Smooth muscle cell (in vitro differentiated cells): ENCODE measurements around the gene ADARB2. TPM values are rescaled to one million over a fixed set of nuclear protein-coding genes. Genes with fewer than 3 reads are reported as not detected.

Experiments
- DNase-seq: peaks from one replicate; lab custom pipeline; 2025; ENCODE audit not compliant: unreplicated experiment; lab: John Stamatoyannopoulos, UW
- H2AFZ ChIP-seq: fragments of 200-600 bp; sonication (generic); 2 replicates; pipeline ENCODE4 v1.6.0; 2016; ENCODE audit warnings: antibody characterized with exemption, low read depth, mild to moderate bottlenecking
- H3F3A ChIP-seq: fragments of 200-600 bp; sonication (generic); 2 replicates; pipeline ENCODE4 v1.6.0; 2017; ENCODE audit warnings: antibody characterized with exemption, low read depth
- H3K27ac ChIP-seq: fragments of 200-600 bp; sonication (generic); 2 replicates; pipeline ENCODE4 v1.5.1; 2016; ENCODE audit warnings: low read depth, mild to moderate bottlenecking
- H3K27me3 ChIP-seq: fragments of 200-600 bp; sonication (generic); 2 replicates; pipeline ENCODE4 v1.6.1; 2016; ENCODE audit warnings: low read depth, mild to moderate bottlenecking
- H3K36me3 ChIP-seq: fragments of 200-600 bp; sonication (generic); 2 replicates; pipeline ENCODE4 v1.5.1; 2016; ENCODE audit warnings: low read depth
- H3K4me1 ChIP-seq: fragments of 200-600 bp; sonication (generic); 2 replicates; pipeline ENCODE4 v1.5.1; 2016; ENCODE audit warnings: low read depth
- H3K4me2 ChIP-seq: fragments of 200-600 bp; sonication (generic); 2 replicates; pipeline ENCODE4 v1.6.0; 2016; ENCODE audit warnings: mild to moderate bottlenecking
- H3K4me3 ChIP-seq: fragments of 200-600 bp; sonication (generic); 2 replicates; pipeline ENCODE4 v1.5.1; 2016; ENCODE audit warnings: mild to moderate bottlenecking
- H3K79me2 ChIP-seq: fragments of 200-600 bp; sonication (generic); 2 replicates; pipeline ENCODE4 v1.6.0; 2016; ENCODE audit warnings: low read depth, mild to moderate bottlenecking
- H3K9ac ChIP-seq: fragments of 200-600 bp; sonication (generic); 2 replicates; pipeline ENCODE4 v1.6.0; 2016; ENCODE audit warnings: low read depth
- H3K9me3 ChIP-seq: fragments of 200-600 bp; sonication (generic); replicated peaks from 2 replicates; pipeline ENCODE4 v1.5.1; 2016; ENCODE audit warnings: low read depth
- H4K20me1 ChIP-seq: fragments of 200-600 bp; sonication (generic); 2 replicates; pipeline ENCODE4 v1.6.0; 2016; ENCODE audit warnings: low read depth
- CTCF ChIP-seq: fragments of 200-600 bp; sonication (generic); IDR thresholded peaks from 2 replicates; pipeline ENCODE4 v1.5.1; 2017; ENCODE audit warnings: borderline replicate concordance, mild to moderate bottlenecking, antibody characterized with exemption; ENCODE audit not compliant: insufficient read depth, poor library complexity, severe bottlenecking
- WGBS: methylation state at CpG from one replicate; pipeline ENCODE4 v1.1.7; 2016; ENCODE audit warnings: low lambda C conversion rate; 5-methylcytosine and 5-hydroxymethylcytosine counted together
- polyA plus RNA-seq: library from polyadenylated mRNA; unstranded; fragments of >200 nt; fragmentation: Nextera tagmentation; extraction: Ambion mirVana; gene quantifications from 2 replicates; pipeline ENCODE4 v1.2.1, GENCODE V29; 2016
- total RNA-seq: library from RNA; depleted of rRNA; stranded (reverse); fragments of >200 nt; gene quantifications from 2 replicates; pipeline ENCODE4 v1.2.3, GENCODE V29; 2014

ADARB2 gene
- total and polyA plus RNA-seq, 2 experiments from 2014 or later, result 0.13 to 0.39 TPM

- Histone ChIP-seq H2AFZ (no peak overlapping the region), H3K79me2 (no peaks in the 10 kb centered on the region), H3F3A (no peaks in the 10 kb centered on the region), H3K4me2 (no peak overlapping the region), H4K20me1 (no peaks in the 10 kb centered on the region), H3K27ac (no peak overlapping the region), H3K4me1 (no peaks in the 10 kb centered on the region), H3K27me3 (peaks cover 4% of the 10 kb centered on the region), H3K9me3 (no peaks in the 10 kb centered on the region), H3K4me3 (no peak overlapping the region), H3K9ac (no peak overlapping the region), H3K36me3 (no peaks in the 10 kb centered on the region)
- WGBS, result 95% methylated on average over 7 of the region's 7 CpGs
- no peak for TF ChIP-seq CTCF
- DNase-seq, result no peak
Observed at GRCh38 chr10:1257274-1257673, 480.1 kb downstream of the ADARB2 start.

- Histone ChIP-seq H3K4me3 (no peak overlapping the region), H4K20me1 (no peaks in the 10 kb centered on the region), H3K9ac (no peak overlapping the region), H3F3A (no peaks in the 10 kb centered on the region), H2AFZ (no peak overlapping the region), H3K36me3 (no peaks in the 10 kb centered on the region), H3K27ac (no peak overlapping the region), H3K9me3 (no peaks in the 10 kb centered on the region), H3K27me3 (peaks cover 4% of the 10 kb centered on the region), H3K79me2 (no peaks in the 10 kb centered on the region), H3K4me2 (no peak overlapping the region), H3K4me1 (no peaks in the 10 kb centered on the region)
- no peak for DNase-seq
- TF ChIP-seq CTCF, result no peak
- 91% methylated on average over 4 of the region's 4 CpGs for WGBS
Observed at GRCh38 chr10:1256432-1256725, 480.9 kb downstream of the ADARB2 start.

- Histone ChIP-seq H3K9ac (no peak overlapping the region), H3K36me3 (no peaks in the 10 kb centered on the region), H4K20me1 (no peaks in the 10 kb centered on the region), H3K4me3 (no peak overlapping the region), H3K4me2 (no peak overlapping the region), H3K4me1 (no peaks in the 10 kb centered on the region), H2AFZ (no peak overlapping the region), H3K27me3 (peaks cover 4% of the 10 kb centered on the region), H3K79me2 (no peaks in the 10 kb centered on the region), H3F3A (no peaks in the 10 kb centered on the region), H3K27ac (no peak overlapping the region), H3K9me3 (no peaks in the 10 kb centered on the region)
- TF ChIP-seq CTCF, result no peak
- DNase-seq, result no peak
- 90% methylated on average over 10 of the region's 10 CpGs for WGBS
Observed at GRCh38 chr10:1255600-1256431, 481.5 kb downstream of the ADARB2 start.

- H4K20me1 ChIP-seq, result no peaks in the 10 kb centered on the region
- no peaks in the 10 kb centered on the region for H3K79me2 ChIP-seq
- WGBS, result 90% methylated on average over 9 of the region's 9 CpGs
- H3K4me3 ChIP-seq, result no peak overlapping the region
- TF ChIP-seq CTCF, result no peak
- no peaks in the 10 kb centered on the region for H3K36me3 ChIP-seq
- no peak overlapping the region for H3K9ac ChIP-seq
- no peaks in the 10 kb centered on the region for H3K4me1 ChIP-seq
- no peak overlapping the region for H3K4me2 ChIP-seq
- H3K27me3 ChIP-seq, result peaks cover 4% of the 10 kb centered on the region
- H2AFZ ChIP-seq, result no peak overlapping the region
- H3K27ac ChIP-seq, result no peak overlapping the region
- no peaks in the 10 kb centered on the region for H3F3A ChIP-seq
- no peaks in the 10 kb centered on the region for H3K9me3 ChIP-seq
- no peak for DNase-seq
Observed at GRCh38 chr10:1255118-1255517, 482.2 kb downstream of the ADARB2 start.
